ENCODE data around the gene ZNF74. TPM values are rescaled to one million over a fixed set of nuclear protein-coding genes. Genes with fewer than 3 reads are reported as not detected.
A peak's percentile ranks its signal among the peaks of the same experiment; 100 is the strongest.

Gene ZNF74
- total and polyA plus RNA-seq, 10 of the 15 experiments (the other 5 are each of a cell fraction or from before 2014, with no cell fraction given), result 0.37 to 9.3 (median 5.1) TPM

DNA sequence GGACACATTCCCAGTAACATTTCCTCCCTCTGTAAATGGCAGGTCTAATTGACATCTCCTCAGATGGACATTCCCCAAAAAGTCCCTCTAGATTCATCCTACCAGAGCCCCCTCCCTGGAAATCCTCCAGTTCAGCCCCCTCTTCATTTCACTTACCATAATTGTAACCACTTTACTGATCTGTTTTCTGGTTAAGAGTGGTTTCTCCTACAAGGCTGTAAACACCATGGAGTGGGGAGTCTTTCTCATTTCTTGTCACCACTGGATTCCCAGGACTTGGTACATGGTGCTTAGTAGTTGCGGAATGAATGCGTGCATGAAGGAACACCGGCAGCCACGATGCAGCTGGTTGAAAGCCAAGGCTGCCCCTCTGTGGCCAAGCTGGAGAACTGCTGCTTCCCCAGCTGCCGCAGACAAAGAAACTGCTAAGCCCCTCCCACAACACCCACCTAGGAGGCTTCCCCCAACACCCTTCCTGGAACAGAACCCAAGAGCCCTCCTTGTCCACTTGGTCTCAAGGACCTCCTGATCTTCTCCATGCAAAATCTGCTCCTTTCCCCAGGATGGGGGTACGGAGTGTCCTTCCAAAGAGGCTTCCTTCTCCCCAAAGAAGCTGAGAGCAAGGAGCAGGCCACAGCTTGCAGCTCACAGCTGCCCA, 62.2 kb downstream of the ZNF74 start (continued):
- TF ChIP-seq RUNX3 (IDR thresholded peaks at IDR 0.05; ENCODE audit: low read length), result peak; percentile 28; the same call in 1 of the 2 replicates

DNA sequence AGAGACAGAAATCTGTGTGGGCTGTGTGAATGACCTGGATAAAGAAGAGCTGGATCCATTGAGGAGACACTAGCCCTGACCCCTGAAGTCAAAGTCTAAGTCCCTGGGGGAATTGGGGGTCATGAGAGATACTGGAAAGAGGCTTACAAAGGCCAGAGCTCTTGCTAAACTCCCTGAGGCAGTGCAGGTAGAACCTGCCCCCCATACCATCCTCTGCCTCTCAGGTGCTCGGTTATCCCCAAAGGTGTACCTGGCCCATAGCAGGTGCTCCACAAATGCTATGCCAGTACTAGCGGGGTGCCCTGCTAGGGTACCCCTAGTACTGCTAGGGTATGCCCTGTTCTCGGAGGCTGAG, 62.7 kb downstream of the ZNF74 start:
- intact Hi-C loops (cut with micrococcal nuclease; ENCODE audit: unreplicated experiment) (loop anchor here (1.0 to 5.0 kb wide), 3 partner anchors 38 to 299 kb away; no protein-coding TSS in a partner anchor), in situ Hi-C loops (cut with MboI) (loop anchor here (5.0 kb wide), 1 partner anchor 34 kb away; no protein-coding TSS in a partner anchor)
- Histone ChIP-seq H3K4me2 (ENCODE audit: control insufficient read depth, insufficient read depth) (no peak overlapping the region; the same call in 1 of the 2 replicates), H3K27me3 (replicated peaks in 1 of 2; ENCODE audit: control insufficient read depth in 2 of 2, insufficient read depth in 2 of 2, low read length in 1 of 2) (no peaks in the 10 kb centered on the region), H3K4me3 (no peak overlapping the region), H3K4me1 (ENCODE audit: control insufficient read depth, insufficient read depth, low read length) (peaks cover 9% of the 10 kb centered on the region), H3K79me2 (ENCODE audit: control insufficient read depth, insufficient read depth, low read length) (no peaks in the 10 kb centered on the region), H4K20me1 (ENCODE audit: control insufficient read depth, insufficient read depth) (no peaks in the 10 kb centered on the region), H2AFZ (ENCODE audit: control insufficient read depth, low read depth, low read length) (peak overlapping the region; percentile 73), H3K9ac (ENCODE audit: control insufficient read depth, insufficient read depth, low read length) (no peak overlapping the region), H3K9me3 (replicated peaks; ENCODE audit: control insufficient read depth, insufficient read depth, low read length) (no peaks in the 10 kb centered on the region), H3K36me3 (ENCODE audit: control insufficient read depth in 2 of 2, insufficient read depth in 2 of 2, low read length in 1 of 2) (peaks cover 0 to 10% of the 10 kb centered on the region in 2 experiments; a peak in 1 of 4 replicates), H3K27ac (ENCODE audit: control insufficient read depth, insufficient read depth) (no peak overlapping the region)
- DNase-seq (ENCODE audit: low read depth, low spot score) (no peak), ATAC-seq (no peak; the same call in 2 of the 3 replicates), FAIRE-seq (no peak)
- SMC1A ChIA-PET (ENCODE audit: uncharacterized antibody, unreplicated experiment), result interaction anchor here (0.6 to 1.8 kb wide), 4 partner anchors 8 to 300 kb away, joined by 3 to 20 read pairs (median 4); no protein-coding TSS in a partner anchor
- RAD21 ChIA-PET (ENCODE audit: unreplicated experiment), result interaction anchor here (0.9 to 2.1 kb wide), 2 partner anchors 38 to 39 kb away, joined by 3 to 42 read pairs; no protein-coding TSS in a partner anchor
- POLR2A ChIA-PET, result interaction anchor here (0.8 kb wide), 1 partner anchor 38 kb away, joined by 3 read pairs; no protein-coding TSS in a partner anchor
- CTCF ChIA-PET, result interaction anchor here (0.6 to 2.0 kb wide), 13 partner anchors 8 to 165 kb away, joined by 3 to 58 read pairs (median 3); no protein-coding TSS in a partner anchor
- BruUV-seq (replicated peaks), result no TSS peak
- 75% methylated on average over 3 of the region's 3 CpGs for WGBS (ENCODE audit: insufficient coverage, insufficient replicate concordance, low lambda C conversion rate, missing lambda C conversion rate)
- TF ChIP-seq, protein P1, sequence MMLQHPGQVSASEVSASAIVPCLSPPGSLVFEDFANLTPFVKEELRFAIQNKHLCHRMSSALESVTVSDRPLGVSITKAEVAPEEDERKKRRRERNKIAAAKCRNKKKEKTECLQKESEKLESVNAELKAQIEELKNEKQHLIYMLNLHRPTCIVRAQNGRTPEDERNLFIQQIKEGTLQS (IDR thresholded peaks at IDR 0.05; ENCODE audit: borderline replicate concordance, extremely low read depth, low read depth, low read length), result no peak
- TF ChIP-seq NR2C1 (IDR thresholded peaks at IDR 0.05), result no peak
- TF ChIP-seq SREBF1 (IDR thresholded peaks at IDR 0.05; ENCODE audit: low read length), result no peak
- TF ChIP-seq, protein P2, sequence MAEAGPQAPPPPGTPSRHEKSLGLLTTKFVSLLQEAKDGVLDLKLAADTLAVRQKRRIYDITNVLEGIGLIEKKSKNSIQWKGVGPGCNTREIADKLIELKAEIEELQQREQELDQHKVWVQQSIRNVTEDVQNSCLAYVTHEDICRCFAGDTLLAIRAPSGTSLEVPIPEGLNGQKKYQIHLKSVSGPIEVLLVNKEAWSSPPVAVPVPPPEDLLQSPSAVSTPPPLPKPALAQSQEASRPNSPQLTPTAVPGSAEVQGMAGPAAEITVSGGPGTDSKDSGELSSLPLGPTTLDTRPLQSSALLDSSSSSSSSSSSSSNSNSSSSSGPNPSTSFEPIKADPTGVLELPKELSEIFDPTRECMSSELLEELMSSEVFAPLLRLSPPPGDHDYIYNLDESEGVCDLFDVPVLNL (IDR thresholded peaks at IDR 0.05; ENCODE audit: low read depth, low read length), result no peak
- TF ChIP-seq RAD51 (IDR thresholded peaks at IDR 0.05), result no peak
- TF ChIP-seq JUND (IDR thresholded peaks at IDR 0.05; ENCODE audit: low read depth, low read length), result no peak
- TF ChIP-seq NFXL1 (IDR thresholded peaks at IDR 0.05; ENCODE audit: borderline replicate concordance), result no peak
- TF ChIP-seq, protein P3, sequence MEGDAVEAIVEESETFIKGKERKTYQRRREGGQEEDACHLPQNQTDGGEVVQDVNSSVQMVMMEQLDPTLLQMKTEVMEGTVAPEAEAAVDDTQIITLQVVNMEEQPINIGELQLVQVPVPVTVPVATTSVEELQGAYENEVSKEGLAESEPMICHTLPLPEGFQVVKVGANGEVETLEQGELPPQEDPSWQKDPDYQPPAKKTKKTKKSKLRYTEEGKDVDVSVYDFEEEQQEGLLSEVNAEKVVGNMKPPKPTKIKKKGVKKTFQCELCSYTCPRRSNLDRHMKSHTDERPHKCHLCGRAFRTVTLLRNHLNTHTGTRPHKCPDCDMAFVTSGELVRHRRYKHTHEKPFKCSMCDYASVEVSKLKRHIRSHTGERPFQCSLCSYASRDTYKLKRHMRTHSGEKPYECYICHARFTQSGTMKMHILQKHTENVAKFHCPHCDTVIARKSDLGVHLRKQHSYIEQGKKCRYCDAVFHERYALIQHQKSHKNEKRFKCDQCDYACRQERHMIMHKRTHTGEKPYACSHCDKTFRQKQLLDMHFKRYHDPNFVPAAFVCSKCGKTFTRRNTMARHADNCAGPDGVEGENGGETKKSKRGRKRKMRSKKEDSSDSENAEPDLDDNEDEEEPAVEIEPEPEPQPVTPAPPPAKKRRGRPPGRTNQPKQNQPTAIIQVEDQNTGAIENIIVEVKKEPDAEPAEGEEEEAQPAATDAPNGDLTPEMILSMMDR (IDR thresholded peaks at IDR 0.05 in 2 of 3, conservative IDR thresholded peaks at IDR 0.05 in 1 of 3; ENCODE audit: control insufficient read depth in 2 of 3, extremely low read depth in 1 of 3, insufficient read depth in 1 of 3, low read depth in 3 of 3, low read length in 3 of 3), result no peak
- no peak for TF ChIP-seq EZH2 (IDR thresholded peaks at IDR 0.05; ENCODE audit: borderline replicate concordance, control insufficient read depth, low read depth, low read length)
- TF ChIP-seq, protein P4, sequence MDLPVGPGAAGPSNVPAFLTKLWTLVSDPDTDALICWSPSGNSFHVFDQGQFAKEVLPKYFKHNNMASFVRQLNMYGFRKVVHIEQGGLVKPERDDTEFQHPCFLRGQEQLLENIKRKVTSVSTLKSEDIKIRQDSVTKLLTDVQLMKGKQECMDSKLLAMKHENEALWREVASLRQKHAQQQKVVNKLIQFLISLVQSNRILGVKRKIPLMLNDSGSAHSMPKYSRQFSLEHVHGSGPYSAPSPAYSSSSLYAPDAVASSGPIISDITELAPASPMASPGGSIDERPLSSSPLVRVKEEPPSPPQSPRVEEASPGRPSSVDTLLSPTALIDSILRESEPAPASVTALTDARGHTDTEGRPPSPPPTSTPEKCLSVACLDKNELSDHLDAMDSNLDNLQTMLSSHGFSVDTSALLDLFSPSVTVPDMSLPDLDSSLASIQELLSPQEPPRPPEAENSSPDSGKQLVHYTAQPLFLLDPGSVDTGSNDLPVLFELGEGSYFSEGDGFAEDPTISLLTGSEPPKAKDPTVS (IDR thresholded peaks at IDR 0.05; ENCODE audit: low read depth, low read length), result no peak
- TF ChIP-seq ZSCAN29 (IDR thresholded peaks at IDR 0.05), result no peak
- TF ChIP-seq MYC (IDR thresholded peaks at IDR 0.05; ENCODE audit: insufficient read depth, insufficient read length, insufficient replicate concordance, low read length, severe bottlenecking), result no peak
- TF ChIP-seq HDGF (IDR thresholded peaks at IDR 0.05), result no peak
- TF ChIP-seq RUNX3 (IDR thresholded peaks at IDR 0.05; ENCODE audit: low read length), result no peak
- TF ChIP-seq CREM (IDR thresholded peaks at IDR 0.05; ENCODE audit: low read depth), result no peak
- no peak for TF ChIP-seq RBBP5 (conservative IDR thresholded peaks at IDR 0.05)
- no peak for TF ChIP-seq MEF2A (IDR thresholded peaks at IDR 0.05; ENCODE audit: insufficient read depth, low read depth, low read length)
